NCI-H2227 (cell line): ENCODE results near the gene SPARC.
"Not testable (repeated sequence)": the region's sequence is repeated elsewhere in the genome, so short reads cannot be mapped to it uniquely, and the experiment has no call there.

Experiments used
- DNase-seq: peaks from one replicate; lab custom pipeline; 2025; ENCODE audit not compliant: unreplicated experiment; lab: John Stamatoyannopoulos, UW

The SPARC gene, protein sequence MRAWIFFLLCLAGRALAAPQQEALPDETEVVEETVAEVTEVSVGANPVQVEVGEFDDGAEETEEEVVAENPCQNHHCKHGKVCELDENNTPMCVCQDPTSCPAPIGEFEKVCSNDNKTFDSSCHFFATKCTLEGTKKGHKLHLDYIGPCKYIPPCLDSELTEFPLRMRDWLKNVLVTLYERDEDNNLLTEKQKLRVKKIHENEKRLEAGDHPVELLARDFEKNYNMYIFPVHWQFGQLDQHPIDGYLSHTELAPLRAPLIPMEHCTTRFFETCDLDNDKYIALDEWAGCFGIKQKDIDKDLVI

DNA sequence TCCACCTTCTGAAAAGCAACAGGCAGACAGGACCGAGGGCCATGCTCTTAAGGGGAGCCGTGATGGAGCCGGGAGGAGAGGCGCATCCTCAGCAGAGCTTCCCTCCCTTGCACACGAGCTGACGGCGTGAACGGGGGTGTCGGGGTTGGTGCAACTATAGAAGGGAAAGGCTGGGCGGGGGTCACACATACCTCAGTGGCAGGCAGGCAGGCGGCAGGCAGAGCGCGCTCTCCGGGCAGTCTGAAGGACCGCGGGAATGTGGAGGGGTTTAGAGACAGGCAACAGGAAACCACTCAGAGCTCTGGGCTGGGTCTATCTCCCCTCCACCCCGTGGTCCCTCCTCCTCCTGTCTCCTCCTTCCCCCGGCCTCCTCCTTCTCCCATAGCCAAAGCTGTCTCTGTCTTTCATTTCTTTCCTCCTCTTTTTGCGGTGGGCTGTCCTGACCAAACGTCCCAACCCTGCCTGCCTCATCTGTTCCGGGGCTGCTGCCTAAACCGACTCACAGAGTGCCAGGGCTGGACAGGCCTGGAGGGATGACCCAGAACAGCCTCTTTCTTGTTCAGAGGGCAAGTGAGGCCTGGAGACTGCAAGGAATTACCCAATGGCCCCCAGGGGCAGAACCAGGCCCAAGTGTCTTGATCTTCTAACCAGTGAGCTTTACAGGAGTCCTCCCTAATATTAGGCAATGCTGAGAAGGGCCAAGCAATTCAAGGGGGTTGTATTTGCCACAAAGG, at the start of gene SPARC:
Gene SPARC, minus strand, starts transcription at position 242 of the 734 bp plus-strand sequence. CDS start 10,727 bp downstream, outside the sequence.
- DNase-seq = peak; percentile 58

DNA sequence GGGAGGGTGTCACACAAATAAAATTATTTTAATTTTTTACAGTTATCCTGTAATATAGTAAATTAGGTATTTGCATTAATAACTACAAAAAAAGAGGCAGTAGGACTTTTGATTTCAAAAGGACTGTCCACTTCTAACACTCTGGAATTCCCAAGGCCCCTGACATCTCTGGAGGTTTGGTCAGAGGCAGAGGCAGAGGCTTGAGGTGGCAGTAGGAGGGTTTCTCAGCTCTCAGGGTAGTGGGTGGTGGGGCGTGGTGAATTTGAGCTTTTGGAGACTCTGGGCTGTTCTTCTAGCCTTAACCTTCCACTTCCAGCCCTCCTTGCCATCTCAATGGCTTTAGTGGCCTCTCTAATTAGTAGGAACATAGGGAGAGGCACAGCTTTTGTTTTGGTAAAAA, 48.9 kb upstream of the SPARC start:
- DNase-seq = no peak

DNA sequence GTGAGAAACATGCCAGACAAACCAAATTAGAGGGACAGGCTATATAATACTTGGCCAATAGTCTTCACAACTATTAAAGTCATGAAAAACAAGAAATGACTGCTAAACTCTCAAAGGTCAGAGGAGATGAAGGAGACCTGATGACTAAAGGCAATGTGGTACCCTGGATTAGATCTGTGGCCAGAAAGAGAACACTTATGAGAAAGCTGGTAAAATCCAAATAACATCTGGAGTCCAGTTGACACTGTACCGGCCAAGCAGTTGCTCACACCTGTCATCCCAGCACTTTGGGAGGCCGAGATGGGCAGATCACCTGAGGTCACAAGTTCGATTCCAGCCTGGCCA, 47.3 kb upstream of the SPARC start:
- DNase-seq = no peak

DNA sequence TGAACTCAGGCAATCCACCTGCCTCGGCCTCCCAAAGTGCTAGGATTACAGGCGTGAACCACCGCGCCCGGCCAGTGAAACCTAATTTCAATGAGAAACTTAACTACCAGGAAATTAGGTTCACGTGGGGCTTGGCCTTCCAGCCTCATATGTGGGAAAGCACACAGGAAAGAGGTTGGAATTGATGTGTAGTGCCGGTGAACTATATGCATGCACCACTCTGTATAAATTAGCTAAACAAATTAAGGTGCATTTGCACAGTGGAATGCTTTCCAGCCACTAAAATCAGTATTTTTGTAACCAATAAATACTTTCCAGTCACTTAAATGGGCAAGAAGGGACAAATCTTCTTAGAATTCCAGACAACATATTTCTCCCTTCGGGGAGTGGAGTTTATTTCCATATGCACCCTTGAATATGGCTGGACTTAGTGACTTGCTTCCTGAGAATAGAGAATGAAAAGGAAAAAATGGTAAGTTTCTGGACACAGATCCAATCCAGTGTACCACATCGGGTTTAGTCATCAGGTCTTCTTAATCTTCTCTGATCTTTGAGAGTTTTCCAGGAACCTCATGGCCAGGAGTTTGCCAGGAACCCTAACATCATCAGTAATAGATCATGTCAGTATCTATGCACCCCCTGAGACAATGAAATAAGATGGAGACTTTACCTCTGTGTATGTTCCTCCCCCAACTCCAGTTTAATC, 46.8 kb upstream of the SPARC start:
- DNase-seq = no peak

DNA sequence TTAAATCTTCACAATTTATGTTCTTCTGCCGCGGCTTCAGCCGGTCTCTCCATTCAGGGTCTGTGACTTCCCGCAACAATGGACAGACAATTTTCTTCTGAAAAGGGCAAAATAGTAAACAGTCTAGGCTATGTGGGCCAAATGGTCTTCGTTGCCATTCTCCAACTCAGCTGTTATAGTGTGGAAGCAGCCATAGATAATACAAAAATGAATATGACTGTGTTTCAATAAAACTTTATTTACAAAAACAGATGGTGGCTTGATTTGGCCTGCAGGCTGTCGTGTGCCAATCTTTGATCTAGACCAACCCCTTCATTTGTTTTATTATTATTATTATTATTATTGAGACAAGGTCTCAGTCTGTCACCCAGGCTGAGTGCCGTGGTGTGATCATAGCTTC, 43.7 kb upstream of the SPARC start:
- DNase-seq = no peak

DNA sequence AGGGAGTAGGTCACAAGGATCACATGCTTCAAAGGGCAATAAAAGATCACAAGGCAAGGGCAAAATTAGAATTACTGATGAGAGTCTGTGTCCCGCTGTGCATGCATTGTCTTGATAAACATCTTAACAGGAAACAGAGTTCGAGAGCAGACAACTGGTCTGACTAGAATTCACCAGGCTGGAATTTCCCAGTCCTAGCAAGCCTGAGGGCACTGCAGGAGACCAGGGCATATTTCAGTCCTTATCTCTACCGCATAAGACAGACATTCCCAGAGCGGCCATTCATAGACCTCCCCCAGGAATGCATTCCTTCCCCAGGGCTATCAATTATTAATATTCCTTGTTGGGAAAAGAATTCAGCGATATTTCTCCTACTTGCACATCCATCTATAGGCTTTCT, 42.9 kb upstream of the SPARC start:
- DNase-seq = not testable (repeated sequence)

DNA sequence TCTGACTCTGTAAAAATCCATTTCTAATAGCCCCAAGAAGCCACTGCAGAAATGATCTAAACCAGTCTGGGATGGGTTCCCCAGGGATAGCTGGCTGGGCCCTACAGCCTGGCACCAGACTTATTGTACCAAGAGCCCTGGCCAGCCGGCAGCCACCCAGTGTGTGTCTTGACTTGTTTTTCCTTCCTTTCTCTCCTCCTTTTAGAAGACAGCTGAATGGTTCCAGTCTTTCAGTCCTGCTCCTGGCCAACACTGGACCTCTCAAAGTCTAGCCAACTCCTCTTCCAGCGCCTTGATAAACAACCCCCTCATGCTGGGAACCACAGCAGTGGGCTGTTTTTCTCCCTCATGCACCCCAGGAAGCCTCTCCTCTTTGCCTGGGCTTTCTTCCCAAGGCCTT, 37.6 kb upstream of the SPARC start:
- no peak for DNase-seq

DNA sequence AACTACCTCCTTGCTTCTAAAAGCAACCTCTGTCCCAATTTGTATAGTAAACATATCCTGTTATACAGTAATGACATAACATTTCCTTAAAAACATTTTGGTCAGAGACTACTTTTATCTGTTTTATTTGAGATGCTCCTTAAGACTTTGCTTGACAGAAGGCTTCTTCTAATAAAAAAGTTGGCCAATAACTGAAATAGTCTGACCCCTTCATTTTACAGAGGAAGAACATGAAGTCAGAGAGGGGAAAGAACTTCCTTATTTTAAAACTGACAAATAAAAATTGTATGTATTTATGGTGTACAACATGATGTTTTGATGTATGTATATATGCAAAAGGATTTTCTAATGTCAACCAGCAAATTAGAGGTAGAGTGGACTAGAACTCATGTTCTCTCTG, 35.8 kb upstream of the SPARC start:
- DNase-seq = no peak

DNA sequence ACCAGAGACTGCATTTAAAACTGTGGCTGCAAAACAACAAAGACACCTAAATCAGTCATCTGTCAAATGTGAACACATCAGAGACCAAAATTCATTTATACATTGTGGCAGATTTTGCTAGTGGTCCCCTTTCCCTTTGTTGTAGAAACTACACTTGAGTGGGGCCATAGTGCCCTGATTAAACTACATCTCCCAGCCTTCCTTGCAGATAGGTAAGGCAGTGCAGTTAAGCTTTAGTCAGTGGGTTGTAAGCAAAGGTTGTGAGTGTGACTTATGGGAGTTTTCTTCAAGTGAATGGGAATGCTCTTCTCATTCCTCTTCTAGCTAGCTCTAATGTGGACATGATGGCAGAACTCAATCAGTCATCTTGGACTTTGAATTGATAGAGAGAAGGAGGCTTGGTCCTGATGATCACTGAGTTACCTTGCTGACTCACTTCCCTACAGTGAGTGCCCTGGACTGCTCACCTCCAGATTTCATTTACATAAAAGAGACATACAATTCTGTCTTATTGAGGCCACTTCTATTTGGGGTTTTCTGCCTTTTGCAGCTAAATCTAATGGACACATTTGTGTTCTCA, 35.2 kb upstream of the SPARC start:
- DNase-seq = no peak

DNA sequence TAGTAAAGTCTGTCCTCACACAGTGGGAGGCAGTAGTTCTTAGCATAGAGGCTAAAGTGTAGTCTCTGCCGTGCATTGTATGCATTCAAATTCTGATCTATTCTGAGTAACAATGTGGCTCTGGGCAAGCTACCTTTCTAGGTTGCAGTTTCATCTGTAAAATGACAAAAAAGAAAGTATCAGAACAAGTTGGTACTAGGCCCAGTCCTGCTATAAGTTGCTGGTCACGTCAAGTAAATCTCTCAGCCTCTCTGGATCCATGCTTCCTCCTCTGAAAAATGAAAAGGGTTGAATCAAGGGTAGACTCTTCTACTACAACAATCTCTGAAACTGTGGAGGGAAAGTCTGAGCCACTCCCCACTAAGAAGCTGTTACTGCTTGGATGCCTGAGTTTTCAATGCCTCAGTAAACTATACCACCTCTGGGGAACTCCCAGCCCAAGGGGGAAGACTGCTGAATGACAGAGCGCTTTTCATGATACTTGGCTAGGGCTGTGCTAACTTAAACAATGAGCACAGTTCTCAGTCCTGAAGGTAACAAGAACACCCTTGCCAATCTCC, 34.5 kb upstream of the SPARC start:
- DNase-seq = no peak

DNA sequence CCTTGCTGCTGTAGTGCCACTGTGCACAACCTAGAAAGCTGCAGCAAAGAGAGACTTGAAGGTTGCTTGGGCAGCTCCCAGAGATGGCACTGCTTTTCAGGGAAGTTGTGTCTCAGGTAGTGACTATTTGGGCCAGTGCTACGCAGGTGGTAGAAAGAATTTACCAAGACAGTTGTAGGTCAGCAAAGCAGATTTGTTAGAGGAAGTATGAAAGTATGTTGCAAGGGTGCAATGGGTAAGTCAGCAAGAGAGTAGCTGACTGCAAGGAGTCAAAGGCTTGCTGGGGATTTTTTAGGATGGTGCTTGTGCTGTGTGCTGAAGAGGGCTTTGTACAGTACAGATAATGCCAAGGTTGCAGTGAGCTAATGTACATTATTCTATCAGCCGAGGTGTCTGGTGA, 33.5 kb upstream of the SPARC start:
- no peak for DNase-seq

DNA sequence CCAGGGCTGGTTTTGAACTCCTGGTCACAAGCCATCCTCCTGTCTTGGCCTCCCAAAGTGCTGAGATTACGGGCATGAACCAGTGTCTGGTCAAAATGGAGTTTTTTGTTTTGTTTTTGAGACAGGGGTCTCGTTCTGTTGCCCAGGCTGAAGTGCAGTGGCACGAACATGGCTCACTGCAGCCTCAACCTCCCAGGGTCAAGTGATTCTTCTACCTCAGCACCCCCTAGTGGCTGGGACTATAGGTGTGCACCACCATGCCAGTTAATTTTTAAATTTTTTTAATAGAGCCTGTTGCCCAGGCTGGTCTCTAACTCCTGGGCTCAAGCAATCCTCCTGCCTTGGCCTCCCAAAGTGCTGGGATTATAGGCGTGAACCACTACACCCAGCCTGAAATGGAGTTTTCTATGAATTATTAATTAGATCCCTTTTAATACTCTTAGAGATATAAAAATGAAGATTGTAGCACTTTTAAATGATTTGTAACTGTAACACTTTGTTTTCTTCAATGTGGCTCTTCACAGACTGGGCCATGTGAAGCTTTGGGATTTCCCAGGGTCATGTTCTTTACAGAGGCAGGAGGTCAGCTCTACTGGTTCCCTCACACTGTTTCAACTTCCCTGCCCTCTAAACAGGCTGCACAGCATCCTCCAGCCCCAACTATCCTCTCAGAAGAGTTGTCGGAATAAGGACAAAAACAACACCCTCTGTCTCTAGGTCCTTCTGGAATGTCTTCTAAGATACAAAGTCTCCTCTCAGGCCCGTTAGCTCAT, 32.7 kb upstream of the SPARC start:
- no peak for DNase-seq

DNA sequence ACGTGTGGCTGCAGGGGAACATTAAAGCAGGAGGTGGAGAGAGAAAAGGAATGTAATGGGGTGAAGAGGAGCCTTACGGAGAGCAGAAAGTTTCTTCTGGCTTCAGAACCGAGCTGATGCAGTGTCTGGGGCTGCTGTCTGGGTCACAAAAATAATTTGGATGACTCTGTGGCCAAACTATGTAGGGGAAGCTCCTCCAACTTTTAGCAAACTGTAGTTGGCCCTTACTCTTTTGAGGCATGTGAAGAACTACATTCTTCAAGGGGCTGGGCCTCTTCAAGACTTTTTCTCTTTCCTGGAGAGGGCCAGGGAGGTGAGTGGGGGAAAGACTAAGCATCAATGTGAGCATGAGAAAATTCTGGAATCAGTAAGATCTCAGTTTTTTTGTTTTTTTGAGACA, 31.9 kb upstream of the SPARC start:
- no peak for DNase-seq

DNA sequence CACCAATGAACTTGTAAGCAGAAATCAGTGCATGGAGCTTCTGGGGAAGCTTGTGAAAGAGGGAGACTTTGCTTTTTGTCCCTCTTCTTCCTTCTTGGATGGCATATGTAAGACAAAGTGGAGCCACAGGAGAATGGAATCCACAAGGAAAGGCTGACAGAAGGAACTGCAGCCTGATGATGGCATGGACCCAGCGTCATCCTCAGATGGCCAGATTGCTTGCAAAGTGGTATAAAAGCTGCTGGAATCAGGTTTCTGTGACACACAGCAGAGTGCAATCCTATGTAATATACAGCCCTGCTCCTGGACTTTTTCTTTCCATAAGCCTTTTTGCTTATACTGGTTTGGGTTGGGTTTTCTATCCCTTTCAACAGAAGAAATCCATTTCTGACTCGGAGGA, 31.4 kb upstream of the SPARC start:
- DNase-seq = no peak

DNA sequence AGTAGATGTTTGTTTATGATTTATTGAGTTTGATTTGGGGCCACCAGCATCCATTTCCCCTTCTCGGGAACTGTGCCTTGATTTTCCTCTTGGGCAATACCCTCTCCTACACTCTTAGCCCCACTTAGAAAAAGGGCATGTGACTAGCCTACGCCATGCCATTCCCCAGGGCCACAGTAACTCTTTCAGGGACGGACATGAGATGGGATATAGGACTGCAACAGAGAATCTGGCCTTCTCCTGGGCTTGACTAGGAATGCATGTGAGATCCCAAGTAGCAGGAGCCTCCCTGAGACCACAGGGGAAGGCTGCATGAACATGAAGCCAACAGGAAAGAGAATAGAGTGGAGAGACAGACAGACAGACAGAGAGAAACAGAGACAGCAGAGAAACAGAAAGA, 30.7 kb upstream of the SPARC start:
- DNase-seq = no peak

DNA sequence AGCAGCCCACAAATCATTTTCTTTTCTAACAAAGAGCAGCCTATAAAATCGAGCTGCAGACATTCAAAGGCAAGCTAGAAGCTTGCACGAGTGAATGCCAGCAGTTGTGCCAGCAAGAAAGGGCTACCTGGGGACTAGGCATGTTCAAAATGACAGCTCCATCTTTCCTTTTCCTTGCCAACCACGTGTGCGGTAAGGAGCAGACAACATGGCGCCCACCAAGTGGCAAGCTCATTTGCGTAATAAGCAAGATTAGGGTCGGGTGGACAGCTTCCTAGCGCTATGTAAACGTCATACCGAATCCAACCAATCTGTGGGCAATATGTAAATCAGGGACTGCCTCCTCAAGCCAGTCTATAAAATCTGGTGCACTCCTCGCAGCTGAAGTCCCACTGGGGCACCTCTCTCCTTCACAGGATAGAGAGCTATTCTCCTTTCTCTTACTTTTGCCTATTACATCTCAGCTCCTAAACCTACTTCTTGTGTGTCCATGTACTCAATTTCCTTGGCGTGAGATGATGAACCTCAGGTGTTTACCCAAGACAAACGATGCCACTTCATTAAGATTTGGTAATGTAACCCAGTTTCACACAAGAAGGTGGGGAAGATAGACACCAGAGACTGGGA, 22.5 kb upstream of the SPARC start:
- DNase-seq = peak; percentile 27

DNA sequence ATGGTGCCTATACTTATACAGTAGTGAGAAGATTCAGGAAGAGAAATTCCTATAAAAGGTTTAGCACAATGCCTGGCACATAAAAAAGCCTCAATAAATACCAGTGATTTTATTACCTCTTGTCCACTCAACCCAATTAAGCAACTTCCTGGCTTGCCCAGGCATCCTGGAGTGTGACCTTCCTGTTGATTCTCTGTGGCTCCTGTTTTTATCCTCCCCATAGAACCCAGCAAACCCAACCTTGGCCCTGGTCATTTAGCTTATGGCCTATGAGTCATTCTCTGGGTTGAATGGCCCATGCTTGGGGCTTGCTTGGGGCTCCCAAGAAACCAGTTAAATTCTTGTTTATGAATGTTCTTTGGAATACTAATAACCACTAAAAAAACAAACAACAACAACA, 21.4 kb upstream of the SPARC start:
- no peak for DNase-seq

DNA sequence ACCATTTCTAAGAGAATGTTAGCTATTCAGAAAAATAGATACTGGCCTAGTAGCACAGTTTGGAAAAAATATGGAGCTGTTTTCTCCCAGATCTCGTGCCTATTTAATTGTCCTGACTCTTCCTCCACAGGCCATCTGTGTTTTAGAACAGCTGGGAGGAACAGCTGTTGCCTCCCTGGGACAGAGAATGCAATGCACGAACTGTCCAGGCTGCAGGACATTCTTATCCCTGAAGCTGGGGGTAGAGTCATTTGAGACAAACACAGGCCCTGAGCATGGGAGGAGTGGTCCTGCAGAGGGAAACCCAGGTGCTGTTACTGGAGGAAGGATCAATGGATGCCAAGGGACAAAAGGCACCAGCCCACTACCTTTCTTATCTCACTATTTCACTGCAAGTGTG, 20.9 kb upstream of the SPARC start:
- DNase-seq = no peak

DNA sequence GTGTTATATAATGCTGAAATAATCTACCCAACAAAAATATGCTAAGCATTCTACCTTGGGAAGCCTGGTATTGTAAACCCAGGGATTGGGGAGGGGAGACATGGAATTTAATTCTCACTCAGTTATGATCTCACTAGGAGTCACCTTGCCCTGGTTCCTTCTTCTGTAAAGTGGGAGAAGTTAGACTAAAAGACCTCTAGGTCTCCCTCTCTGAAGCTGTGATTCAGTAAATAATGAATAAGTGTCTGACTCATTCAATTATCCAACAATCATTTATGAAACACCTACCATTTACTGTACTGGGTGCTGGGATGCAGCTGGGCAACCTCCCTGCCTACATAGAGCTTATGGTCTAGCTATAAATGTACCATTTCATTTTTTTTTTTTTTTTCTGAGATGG, 20.2 kb upstream of the SPARC start:
- no peak for DNase-seq

DNA sequence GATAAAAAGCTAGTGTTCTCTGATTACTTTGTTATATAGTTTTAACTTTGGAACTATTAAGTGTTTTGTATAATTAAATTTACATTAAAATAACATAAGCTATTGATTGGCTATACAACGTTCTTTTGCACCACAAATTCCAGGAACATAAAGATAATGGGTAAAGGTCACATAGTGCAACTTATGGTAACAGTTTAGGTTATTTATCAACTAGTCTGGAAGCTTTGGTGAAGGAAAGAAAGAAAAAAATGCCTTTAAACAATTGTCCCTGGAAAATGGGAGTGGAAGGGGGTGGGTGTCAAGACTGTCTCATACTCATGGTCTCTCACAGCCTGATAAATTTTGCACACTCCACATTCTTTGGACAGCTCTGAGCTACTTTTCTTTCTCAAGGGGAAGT, 17.1 kb upstream of the SPARC start:
- DNase-seq = no peak
